ENCODE results near the gene DCC.

Gene DCC

DNA sequence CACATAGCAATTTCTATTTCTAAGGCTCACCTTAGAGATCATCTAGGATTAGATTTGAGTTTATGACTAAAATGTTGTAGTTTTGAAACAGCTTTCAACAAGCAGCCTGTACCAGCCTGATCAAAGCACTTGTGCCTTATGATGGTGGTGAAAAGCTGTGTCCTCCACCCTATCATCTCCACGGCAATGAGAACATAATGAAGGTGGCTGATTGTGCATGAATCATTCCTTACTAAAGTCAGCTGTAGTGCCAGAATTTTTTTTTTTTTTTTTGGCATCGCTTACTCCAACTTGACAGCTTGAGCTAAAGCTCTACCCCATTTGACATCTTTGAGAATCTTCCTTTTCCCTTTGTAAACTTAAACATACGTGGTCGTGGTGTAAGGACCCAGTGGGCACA is 86.0 kb downstream of the DCC start:
- no peak for DNase-seq

GRCh38 chr18:52426462-52426861 is 86.5 kb downstream of the DCC start:
- no peak for DNase-seq

GRCh38 chr18:52427521-52428175 is 87.7 kb downstream of the DCC start:
- no peak for DNase-seq

GRCh38 chr18:52431683-52432082 is 91.7 kb downstream of the DCC start:
- DNase-seq = no peak

- no peak for DNase-seq
These were observed 93.8 kb downstream of the DCC start for GRCh38 chr18:52433797-52434196.

- no peak for DNase-seq
These were observed 95.3 kb downstream of the DCC start for GRCh38 chr18:52435301-52435700.

DNA sequence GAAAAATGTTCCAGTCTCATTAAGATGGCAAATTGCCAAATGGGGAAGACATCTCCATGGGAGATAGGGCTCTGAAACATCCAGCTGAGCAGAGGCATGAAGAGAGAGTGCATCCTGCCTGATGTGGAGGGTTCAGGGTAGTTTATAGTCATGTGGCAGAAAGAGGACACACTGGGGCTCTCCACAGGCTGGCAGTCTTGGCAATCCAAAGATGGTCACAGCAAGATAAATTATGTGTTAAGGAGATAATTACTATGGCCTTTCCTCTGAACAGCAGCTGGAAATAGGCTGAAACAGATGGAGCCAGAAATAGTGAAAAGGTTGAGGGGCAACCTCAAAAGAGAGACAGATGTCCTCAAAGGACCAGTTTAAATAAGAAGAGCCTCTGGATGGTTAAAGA is 97.2 kb downstream of the DCC start:
- DNase-seq = no peak

DNA sequence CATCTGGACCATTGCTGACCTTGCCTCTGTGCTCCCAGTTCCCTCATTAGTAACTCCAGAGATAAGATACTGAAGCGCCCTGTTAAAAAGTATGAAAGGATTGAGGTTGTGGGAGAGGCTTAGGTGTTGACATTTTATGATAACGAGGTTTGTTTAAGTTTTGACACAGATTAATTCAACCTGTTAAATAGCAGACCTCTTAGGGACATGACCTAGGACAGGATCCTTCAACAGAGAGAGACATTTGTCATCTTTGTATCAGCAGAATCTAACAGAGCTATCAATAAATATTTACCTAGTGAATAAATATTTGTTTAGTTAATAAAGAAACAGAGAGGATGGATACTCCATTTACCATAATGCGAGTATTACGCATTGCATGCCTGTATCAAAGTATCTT is 99.5 kb downstream of the DCC start:
- DNase-seq = no peak

GRCh38 chr18:52441794-52442193 is 101.8 kb downstream of the DCC start:
- no peak for DNase-seq

DNA sequence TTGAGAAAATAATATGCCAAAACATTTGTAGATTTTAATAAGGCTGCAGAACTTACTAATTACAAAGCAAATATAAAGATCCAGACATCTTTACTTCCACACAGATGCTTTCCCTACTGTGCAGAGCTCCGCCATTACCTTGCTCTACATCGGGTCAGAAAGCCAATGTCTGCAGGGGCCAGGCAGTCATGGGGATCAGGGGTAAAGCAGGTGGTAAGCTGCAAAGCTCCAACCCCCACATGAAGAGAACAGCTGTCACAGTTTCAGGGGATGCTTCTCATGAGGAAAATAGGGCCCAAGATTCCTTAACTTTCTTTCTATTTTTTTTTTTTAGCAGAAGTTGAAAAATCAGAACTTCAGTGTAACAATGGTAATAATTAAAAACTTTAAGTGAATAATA is 102.7 kb downstream of the DCC start:
- no peak for DNase-seq

DNA sequence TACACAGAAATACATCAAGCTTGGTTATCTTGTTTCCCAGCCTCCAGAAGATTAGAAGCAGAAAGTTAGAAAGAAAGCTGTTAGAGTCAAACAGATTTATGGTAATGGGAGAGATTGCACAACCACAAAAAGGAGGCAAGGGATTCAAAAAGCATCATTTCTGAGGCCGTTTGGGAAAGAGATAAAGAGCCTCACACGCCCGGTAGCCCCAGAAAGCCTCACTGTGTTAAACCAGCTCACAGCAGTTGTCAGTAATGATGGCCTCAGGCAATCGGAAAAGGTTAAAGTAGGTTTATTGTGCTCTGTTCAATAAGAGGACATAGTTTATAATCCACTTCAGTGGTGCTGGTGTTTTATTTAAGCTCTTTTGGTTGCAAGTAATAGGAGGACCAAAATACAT is 111.3 kb downstream of the DCC start:
- DNase-seq = no peak

DNA sequence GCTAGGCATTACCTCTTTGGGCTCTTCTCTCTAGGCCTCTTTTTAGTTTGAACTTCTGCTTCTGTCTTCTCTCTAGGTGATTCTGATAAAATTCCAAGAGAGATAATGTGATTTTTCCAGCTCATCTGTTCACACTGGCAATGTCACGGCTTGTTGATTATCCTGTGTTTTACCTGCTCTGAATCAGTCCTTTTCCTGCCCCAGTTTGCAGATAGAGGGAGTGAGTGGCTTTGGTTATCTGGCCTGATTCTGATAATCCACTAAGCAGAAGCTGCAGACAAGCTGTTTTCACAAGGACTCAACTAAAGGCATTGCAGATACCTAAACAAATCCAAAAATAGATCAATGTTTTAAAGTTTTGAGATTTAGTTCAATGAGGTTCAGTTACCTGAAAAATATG is 111.9 kb downstream of the DCC start:
- DNase-seq = no peak

GRCh38 chr18:52452427-52452826 is 112.4 kb downstream of the DCC start:
- no peak for DNase-seq

GRCh38 chr18:52459890-52460289 is 119.9 kb downstream of the DCC start:
- DNase-seq = no peak

GRCh38 chr18:52462853-52463252 is 122.9 kb downstream of the DCC start:
- no peak for DNase-seq

DNA sequence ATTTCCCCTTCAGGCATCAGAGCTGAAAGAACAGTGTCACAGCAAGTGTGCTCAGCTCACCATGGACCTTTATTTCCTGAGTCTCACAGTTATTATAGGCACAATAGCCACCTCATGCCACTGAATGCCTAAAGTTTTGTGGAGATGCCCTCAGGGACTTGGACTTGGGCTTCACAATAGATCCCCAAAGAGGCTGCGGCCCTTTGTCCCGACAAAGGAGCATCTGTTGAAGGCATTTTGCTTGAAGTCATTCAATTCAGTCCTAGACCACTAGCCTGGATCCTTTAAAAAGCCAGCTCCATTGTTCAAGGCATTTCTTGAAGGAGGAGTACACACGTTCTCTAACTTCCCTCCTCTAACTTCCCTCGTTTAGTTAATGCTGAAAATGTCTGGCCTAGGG is 125.4 kb downstream of the DCC start:
- DNase-seq = no peak

GRCh38 chr18:52468496-52468895 is 128.5 kb downstream of the DCC start:
- no peak for DNase-seq

GRCh38 chr18:52475325-52475724 is 135.3 kb downstream of the DCC start:
- no peak for DNase-seq

DNA sequence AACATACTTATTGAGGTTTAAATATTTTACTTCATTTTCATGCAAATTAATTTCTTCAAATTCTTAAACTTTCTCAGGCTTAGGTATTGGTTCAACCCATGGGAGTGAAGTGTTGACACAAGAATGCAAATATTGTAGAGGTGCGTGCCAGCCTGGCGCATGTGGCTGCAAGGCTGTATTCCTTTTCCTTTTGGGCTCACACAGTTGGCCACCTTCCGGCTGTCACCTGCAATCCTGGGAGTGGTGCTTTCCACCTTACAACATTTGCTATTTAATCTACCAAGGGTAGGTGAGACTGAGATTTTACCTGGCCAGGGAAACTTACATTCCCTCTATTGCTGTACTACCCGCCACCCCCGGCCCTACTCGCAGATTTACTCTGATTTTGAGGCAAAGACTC is 141.1 kb downstream of the DCC start:
- DNase-seq = no peak

- DNase-seq = no peak
These were observed 145.0 kb downstream of the DCC start for GRCh38 chr18:52484977-52485376.

GRCh38 chr18:52486052-52486451 is 146.1 kb downstream of the DCC start:
- no peak for DNase-seq

- no peak for DNase-seq
These were observed 149.7 kb downstream of the DCC start for GRCh38 chr18:52489396-52490306.

DNA sequence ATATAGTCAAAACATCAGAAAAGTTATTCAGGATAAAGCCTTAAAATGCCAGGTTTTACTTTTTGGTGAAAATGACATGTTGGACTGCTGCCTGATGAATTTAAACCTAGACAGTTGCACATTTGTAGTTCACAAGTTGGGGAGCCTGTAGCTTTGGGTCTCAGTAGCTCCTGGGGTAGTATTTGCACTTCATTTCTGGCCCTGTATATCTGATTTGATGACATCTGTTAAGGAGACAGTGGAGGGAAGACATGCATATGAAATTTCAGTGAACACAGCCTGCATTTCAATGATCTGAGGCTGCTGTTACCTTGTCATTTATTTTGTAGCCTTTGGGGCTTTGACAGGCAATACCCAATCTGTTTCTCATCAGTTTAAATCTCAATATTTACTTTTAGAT is 156.4 kb downstream of the DCC start:
- no peak for DNase-seq

DNA sequence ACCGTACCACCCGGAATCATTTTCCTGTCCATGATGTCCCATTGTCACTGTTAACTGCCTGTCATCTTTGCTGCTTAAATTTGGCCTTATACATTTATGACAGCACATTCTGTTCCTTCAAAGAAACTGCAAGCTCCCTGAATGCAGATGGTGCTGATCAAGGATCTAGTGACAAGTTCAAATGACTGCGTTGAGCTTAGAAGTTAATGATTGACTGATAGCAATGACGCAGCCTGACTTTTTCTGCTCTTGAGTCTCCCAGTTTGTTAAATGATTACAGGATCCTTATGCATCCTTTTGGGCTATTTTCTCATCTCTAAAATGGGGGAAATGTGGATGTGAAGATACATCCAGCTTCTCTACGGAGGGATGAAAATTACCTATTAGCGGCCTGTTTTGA is 159.0 kb downstream of the DCC start:
- DNase-seq = no peak

GRCh38 chr18:52499644-52500043 is 159.6 kb downstream of the DCC start:
- DNase-seq = no peak
